ENCODE measurements around the gene HINT2. TPM values are rescaled to one million over a fixed set of nuclear protein-coding genes. Genes with fewer than 3 reads are reported as not detected.

Gene HINT2
- polyA plus RNA-seq (ENCODE audit: insufficient read length in 4 of 4) = 10 to 100 TPM; 47.6 to 70.1 (median 52.5) TPM

- peak; percentile 93 to 99 (median 96) for DNase-seq (ENCODE audit: low read depth in 4 of 4, low spot score in 2 of 4)
Observed at GRCh38 chr9:35814841-35815543, at the start of gene HINT2. Gene HINT2 (minus strand): TSS chr9:35815042. CDS start chr9:35814979, 63 bp downstream.

GRCh38 chr9:35863583-35863982 is 48.7 kb upstream of the HINT2 start:
- DNase-seq (ENCODE audit: low read depth in 4 of 4, low spot score in 2 of 4) = no peak

DNA sequence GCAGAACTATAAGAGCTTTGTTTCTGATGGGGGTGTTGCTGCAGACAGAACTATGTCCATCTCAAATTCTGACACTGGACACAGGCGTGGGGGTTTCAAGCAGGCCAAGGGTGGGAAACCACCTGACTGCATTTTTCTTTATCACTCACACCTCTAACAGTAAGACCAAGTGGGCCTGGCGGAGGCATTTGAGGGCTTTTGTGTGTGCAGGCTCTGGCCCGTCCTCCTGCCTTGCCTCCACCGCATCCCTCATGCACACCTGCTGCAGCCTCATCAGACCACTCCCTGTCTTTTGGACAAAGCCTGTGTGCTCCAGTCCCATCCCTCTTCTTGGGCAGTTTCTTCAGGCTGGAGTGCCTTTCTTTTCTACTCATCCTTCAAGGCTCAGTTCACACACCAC is 47.5 kb upstream of the HINT2 start:
- no peak for DNase-seq (ENCODE audit: low read depth in 4 of 4, low spot score in 2 of 4)

DNA sequence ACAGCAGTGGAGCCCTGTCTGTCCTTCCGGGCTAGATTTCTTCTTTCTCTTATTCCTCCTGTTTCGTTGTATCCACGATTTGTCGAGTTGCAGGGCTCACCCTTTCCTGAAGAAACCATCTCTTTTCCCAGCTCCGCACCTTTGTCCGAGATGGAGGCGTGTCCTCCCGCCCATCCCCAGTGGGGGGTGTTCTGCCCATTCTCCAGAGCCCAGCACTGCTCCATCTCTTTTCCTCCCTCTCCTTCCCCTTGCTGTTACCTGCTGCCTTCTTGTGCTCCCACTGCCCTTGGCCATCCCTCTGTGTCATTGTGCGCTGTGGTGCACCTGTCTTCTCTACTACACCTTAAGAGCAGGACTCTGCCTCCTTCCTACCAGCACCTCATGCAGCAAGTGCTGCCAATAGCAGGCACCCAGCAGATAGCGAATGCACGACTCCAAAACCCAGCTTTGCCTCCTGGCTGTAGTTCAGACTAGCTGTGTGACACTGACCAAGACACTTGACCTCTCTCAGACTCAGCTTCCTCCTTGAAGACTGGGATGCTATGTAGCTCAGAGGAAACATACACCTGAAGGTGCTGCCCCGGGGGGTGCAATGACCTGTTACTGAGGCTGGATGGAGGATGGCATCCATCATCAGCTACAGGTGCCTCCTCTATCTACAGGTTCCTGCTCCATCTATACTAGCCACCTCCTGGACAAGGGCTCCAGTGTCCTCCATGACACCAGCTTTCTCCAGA is 46.5 kb upstream of the HINT2 start:
- DNase-seq (ENCODE audit: low read depth in 4 of 4, low spot score in 2 of 4) = no peak

DNA sequence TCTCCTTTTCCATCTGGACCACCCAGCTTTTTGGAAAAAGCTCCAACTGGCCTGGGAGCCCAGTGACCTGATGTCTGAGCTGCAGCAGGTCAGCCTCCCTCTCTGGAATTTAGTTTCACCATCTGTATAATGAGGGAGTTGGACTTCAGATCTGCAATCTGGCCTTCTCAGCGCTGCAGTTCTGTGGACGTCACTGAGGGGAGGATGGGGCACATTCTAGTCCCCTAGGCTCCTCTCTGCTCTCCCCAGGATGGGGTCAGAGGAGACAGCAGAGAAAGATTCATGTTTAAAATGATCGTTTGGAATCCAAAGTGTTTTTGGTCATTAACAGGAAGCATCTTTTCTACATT is 45.1 kb upstream of the HINT2 start:
- DNase-seq (ENCODE audit: low read depth in 4 of 4, low spot score in 2 of 4) = no peak

- DNase-seq (ENCODE audit: low read depth in 4 of 4, low spot score in 2 of 4) = no peak
Observed at GRCh38 chr9:35859310-35859989, 44.6 kb upstream of the HINT2 start.

DNA sequence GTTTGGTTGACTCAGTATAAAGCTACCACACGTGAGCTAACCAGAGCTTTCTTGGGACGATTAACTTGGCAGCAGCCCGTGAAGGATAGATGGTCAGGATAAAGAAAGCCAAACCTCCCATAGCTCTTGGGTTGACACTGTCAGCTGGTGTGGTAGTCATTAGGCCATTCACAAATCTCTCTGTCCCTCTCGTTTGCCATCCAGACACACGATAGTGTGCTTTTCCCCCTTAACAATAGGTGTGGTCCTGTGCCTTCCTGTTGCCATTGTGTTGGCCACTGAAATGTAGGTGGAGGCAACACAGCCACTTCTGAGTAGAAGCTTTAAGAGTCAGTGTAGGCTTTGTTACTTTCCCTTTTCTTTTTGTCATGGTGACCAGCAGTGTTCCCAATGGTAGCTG is 43.6 kb upstream of the HINT2 start:
- no peak for DNase-seq (ENCODE audit: low read depth in 4 of 4, low spot score in 2 of 4)

- DNase-seq (ENCODE audit: low read depth in 4 of 4, low spot score in 2 of 4) = no peak
Observed at GRCh38 chr9:35856882-35857281, 42.0 kb upstream of the HINT2 start.

- DNase-seq (ENCODE audit: low read depth in 4 of 4, low spot score in 2 of 4) = no peak
Observed at GRCh38 chr9:35856206-35856605, 41.4 kb upstream of the HINT2 start.

DNA sequence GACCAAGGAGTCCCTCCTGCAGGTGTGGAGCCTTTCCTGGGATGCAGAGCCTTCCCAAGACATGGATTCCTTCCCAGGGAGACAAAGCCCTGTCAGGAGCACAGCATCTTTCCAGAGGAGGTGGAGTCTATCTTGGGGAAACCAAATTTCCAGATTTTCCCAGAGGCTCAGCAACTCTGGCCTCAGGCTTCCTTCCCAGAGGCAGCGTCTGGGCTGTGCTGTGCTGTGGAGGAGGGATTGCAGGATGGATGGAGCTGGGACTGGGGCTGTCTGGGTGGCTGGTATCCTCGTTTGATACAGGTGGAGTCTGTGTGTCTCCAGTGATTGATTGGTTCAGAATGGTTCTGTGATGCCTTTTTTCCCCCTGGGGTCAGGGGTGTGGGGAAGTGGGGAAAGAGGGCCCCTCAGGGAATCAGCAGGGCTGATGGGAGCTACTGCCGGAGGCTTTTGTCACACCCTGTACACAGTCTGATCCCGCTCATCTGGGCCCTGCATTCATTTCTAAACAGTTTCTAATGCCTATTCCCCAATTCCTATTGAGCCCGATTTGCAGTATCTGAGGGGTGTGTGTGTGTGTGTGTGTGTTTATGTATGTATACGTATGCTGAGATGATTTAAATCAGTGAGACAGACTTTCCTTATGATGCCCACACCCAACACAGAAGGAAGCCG is 39.4 kb upstream of the HINT2 start:
- no peak for DNase-seq (ENCODE audit: low read depth in 4 of 4, low spot score in 2 of 4)

GRCh38 chr9:35852876-35853865 is 38.3 kb upstream of the HINT2 start:
- no peak for DNase-seq (ENCODE audit: low read depth in 4 of 4, low spot score in 2 of 4)

DNA sequence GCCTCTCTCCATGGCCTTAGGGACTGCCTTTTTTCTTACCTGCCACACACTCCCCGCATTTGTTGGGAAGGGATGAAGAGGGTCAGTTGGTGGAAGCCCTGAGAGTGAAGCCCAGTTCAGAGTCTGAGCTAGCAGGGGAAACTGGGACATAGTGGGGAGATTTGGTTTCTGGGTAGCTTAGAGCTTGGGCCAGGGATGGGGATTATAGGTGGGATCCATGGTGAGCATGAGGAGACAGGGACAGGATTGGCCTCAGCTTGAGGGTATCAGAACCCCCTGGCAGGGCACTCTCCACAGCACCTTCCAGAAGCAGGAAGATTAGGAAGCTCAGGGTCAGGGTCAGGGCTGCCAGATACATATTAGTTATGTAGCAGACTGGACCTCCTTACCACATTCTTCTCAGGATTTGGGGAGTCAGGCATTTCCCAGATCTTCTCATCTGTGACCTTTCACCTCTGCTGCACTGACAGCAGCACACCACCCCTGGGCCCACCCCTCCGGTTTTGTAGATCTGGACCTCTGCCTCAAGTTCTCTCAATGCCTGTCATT is 37.5 kb upstream of the HINT2 start:
- DNase-seq (ENCODE audit: low read depth in 4 of 4, low spot score in 2 of 4) = no peak

- no peak for DNase-seq (ENCODE audit: low read depth in 4 of 4, low spot score in 2 of 4)
Observed at GRCh38 chr9:35847792-35848572, 33.1 kb upstream of the HINT2 start.

DNA sequence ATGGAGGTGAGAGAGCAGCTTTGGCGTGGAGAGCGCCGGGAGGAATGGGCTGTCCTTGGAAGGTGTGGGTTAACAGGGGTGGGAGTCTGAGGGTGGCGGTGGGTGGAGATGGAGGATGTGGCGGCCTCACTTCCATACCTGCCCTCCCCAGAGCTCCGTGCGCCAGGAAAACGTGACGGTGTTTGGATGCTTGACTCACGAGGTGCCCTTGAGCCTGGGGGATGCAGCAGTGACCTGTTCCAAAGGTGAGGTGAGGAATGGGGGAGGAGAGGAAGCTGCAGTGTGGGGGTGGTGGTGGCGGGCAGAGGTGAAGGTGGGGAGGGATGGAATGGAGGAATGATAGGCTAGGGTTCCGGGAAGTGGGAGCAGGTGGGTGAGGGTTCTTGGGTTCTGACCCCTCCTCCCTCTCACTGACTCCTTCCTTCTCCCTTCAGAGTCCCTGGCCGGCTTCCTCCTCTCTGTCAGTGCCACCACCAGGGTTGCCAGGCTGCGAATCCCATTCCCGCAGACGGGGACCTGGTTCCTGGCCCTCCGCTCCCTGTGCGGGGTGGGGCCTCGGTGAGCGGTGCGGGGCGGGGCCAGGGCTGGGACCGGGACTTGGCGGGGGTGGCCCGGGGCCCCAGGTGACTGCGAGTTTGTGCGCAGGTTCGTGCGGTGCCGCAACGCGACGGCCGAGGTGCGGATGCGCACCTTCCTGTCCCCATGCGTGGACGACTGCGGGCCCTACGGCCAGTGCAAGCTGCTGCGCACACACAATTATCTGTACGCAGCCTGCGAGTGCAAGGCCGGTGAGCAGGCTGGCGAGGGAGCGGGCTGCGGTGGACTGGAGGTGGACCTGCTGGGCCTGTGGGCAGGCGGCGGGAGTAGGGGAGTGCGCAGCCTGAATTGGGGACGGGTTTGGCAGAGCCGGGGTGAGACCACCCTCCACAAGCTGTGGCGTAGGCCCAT is 31.3 kb upstream of the HINT2 start:
- DNase-seq (ENCODE audit: low read depth in 4 of 4, low spot score in 2 of 4) = no peak

GRCh38 chr9:35844628-35845270 is 29.9 kb upstream of the HINT2 start:
- peak in 1 of 4 donors; percentile 56 for DNase-seq (ENCODE audit: low read depth in 4 of 4, low spot score in 2 of 4)

DNA sequence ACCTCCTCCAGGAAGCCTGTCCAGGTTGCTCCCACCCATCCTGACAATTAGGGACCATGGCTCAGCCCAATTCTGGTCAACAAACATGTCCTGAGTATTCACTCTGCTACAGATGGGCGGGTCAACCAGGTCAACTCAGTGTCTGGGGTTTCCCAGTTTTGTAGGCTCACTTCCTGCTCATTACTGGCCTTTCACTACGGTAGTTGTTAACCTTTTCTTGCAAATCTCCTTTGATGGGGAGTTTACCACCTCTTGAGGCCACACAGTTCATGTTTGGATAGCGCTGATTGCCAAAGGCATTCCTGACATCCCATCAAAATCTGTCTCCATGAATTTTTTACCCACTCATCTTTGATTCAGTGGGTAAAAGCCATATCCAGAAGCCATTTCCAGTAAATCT is 28.0 kb upstream of the HINT2 start:
- no peak for DNase-seq (ENCODE audit: low read depth in 4 of 4, low spot score in 2 of 4)

- no peak for DNase-seq (ENCODE audit: low read depth in 4 of 4, low spot score in 2 of 4)
Observed at GRCh38 chr9:35842020-35842745, 27.3 kb upstream of the HINT2 start.

Data from left renal cortex interstitium (tissue), 4 donors.